T-helper 1 cell treated with Interleukin-12 subunit alpha and Interleukin-12 subunit beta and Interleukin-4 antibody, amounts not matched to agents 30 ng/mL and 1 ng/mL, for 36 hours (primary cell): ENCODE measurements around the gene SMIM29. TPM values are rescaled to one million over a fixed set of nuclear protein-coding genes. Genes with fewer than 3 reads are reported as not detected.

Source experiments
- intact Hi-C: fragments of 100-400 bp; cut with micrococcal nuclease; formaldehyde crosslinking; loops from one replicate; pipeline ENCODE4 v1.15.1; 2024
- total RNA-seq: library from RNA; stranded (reverse); gene quantifications from 2 replicates; pipeline ENCODE4 v1.2.3, GENCODE V29; 2022

SMIM29 gene
- total RNA-seq, 1 donor from 2014 or later = 31.4 TPM

DNA sequence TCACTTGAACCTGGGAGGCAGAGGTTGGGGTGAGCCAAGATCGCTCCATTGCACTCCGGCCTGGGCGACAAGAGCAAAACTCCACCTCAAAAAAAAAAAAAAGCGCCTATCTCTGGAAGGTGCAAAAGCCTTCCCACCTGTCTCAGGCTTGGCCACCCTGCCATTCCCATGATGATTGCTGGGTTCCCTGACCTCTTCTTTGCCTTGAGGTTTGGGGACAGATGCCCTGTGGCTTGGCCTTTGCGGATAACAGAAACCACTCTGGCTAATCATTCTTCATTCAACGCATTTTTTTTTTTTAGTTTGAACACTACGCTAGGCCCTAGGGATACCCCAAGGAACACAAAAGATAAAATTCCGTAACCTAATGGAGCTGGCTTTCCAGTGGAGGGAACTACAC is 18.9 kb downstream of the SMIM29 start:
- intact Hi-C loops = loop anchor here (10.0 kb wide), 2 partner anchors 605 to 815 kb away; partner anchors contain the start of genes CUTA, ITPR3 and PHF1

DNA sequence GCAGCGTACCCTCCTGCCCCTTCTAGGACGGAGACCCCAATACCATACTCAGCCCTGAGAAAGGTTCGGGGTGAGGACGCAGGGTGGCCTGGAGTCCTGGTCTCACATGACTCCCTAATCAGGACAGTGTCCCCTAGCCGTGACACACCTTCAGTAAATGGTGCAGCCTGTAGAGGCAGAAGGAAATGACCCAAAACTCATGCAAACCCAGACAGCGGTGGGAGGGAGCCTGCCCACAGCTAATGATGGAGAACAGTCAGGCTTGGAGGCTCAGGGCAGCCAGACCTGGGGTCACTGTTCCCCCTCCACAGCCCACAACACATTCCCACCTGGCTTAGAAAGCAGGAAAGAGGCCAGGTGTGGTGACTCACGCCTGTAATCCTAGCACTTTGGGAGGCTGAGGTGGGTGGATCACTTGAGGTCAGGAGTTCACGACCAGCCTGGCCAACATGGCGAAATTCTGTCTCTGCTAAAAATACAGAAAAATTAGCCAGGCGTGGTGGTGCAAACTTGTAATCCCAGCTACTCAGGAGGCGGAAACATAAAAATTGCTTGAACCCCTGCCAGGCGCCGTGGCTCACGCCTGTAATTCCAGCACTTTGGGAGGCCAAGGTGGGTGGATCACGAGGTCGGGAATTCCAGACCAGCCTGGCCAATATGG is 20.9 kb downstream of the SMIM29 start:
- intact Hi-C loops = loop anchor here (10.0 kb wide), 1 partner anchor 603 kb away; the partner anchor contains the start of gene ITPR3

DNA sequence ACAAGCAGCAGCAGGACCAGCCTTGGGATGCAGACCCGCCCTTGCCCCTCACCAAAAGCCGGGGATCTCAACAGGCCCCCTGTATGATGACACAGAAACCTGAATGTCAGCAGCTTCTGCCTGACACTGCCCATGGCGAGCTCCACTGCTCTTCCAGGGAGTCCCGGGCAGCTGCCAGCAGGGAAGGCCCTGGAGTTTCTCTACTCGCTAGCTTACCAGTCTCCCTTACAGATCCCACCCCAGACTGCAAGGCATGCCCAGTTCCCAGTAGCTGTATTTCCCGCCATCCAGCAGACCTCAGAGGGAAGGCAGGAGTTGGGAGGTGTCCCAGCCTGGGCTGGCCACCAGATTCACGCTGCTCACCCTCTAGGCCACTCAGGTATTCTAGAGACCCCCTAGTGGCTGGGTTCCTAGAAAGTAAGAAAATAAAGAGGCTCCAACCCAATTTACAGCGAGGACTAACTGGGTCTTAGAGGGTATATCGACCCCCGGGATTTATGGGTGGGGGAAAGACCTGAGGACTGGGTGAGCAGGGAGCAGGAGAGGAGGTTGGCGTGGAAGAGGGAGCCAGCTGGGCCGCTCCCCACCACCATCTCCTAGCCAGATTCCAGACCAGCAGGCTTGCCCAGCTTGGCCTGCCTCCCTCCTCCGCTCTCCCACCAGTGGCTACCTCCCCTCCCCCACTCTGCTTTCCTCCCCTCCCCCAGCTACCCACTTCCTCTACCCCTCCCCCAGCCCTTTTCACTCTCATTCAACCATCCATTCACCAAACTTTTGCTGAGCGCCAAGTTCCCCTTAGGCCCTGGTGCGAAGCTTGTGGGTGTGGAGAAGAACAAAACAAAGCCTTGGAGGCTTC is 21.8 kb downstream of the SMIM29 start:
- intact Hi-C loops = loop anchor here (10.0 kb wide), 1 partner anchor 602 kb away; the partner anchor contains the start of gene ITPR3

DNA sequence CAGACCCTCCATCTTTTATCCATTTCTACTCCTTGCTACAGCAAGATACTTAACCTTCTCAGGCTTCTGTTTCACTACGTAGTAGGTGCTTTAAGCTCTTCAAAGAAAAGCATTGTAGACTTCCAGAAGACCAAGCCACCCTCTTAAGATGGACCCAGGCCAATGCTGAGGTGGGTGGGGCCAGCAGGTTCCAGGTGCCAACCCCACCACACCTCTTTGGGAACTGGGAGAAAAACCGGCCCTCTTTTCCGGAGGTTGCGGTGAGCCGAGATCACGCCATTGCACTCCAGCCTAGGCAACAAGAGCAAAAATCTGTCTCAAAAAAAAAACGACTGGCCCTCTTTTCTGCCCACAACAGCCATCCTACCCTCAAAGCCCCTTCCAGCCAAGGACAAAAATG is 22.7 kb downstream of the SMIM29 start:
- intact Hi-C loops = loop anchor here (10.0 kb wide), 1 partner anchor 601 kb away; the partner anchor contains the start of gene ITPR3

DNA sequence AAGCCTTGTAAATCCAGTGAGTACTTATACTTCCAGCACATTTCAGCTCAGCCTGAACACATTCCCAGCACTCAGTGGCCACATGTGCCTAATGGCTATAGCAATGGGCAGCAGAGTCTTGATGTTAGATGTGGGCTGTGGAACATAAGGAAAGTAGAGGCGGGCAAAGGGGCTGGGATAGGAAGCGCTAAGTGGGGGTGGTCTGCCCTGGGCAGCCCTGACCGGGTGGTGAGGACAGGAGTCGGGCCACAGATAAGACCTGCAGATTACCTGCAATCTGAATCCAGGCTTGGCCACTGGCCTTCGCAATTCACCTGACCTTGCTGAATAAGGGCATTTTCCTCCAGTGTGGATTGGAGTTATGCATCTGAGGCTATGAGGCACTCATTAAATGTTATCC is 23.3 kb downstream of the SMIM29 start:
- intact Hi-C loops = loop anchor here (10.0 kb wide), 1 partner anchor 601 kb away; the partner anchor contains the start of gene ITPR3

DNA sequence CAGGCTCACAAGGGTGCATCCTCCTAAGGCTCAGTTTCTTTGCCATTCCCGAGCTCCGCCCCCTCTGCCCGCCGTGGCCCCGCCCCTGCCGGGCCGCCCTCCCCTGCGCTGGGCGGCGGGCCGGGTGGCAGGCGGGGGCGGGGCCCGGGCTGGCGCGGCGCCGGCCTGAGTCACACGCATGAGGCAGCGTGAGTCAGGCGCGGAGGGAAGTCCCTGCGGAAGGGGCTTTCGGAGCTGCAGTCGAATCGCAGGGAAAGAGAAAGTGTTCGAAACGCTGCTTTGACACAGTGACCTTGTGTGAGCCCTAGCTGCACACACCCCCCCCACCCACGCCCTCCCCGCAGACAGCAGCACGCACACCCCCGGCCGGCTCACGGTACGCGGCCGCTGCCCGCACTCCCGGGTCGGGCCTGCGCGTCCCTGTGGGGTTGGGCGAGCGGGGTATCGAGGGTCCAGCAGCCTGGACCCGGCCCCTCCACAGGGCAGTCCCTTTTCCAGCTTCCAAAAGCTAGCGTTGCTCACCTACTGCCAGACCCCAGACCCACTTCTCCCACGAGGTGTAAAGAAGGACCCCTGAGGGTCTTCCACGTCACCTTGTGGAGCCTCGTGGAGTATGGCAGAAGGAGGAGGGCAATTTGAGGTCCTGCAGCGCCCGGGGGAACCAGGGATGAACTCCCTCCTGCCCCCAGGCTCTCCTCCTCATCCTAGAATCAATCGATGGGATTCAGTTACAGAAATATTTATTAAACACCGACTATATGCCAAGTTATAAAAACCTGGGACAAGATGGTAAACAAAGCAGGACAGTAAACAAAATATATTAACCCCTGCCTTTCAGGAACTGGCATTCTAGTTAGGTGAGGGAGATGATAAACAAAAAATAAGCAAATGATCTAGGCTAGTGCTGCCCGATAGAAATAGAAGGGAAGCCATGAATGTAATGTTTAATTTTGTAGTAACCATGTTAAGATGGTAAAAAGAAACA is 24.6 kb downstream of the SMIM29 start:
- intact Hi-C loops = loop anchor here (1.0 to 10.0 kb wide), 10 partner anchors 12 to 599 kb away; partner anchors contain the start of genes HMGA1, ITPR3, NUDT3 and RPS10

DNA sequence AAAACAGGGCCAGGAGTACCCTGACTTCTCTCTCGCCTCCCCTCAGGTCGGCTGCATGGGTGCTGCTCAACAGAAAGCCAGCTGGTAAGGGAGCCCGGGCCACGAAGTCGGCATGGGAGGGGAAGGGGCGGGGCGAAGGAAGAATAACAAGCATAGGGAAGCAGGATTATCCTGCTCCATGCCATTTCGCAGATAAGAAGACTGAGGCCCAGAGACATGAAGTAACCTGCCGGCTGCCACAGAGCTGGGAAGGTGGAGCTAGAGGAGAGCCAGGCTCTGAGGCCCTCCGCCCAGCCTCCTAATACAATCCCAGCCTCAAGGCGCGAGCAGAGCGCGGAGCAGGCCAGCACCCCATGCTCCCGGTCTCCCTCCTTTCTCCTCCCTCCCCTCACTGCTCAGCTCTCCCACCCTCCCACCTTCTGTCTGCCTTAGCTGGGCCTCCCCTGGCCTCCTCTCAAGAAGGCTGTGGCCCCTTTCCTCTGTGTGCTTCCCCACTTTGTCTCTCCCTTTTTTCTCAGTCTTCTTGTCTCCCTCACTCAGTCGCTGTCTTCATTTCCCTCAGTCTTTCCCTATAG is 25.3 kb downstream of the SMIM29 start:
- intact Hi-C loops = loop anchor here (5.0 to 10.0 kb wide), 2 partner anchors 434 to 599 kb away; partner anchors contain the start of gene ITPR3

DNA sequence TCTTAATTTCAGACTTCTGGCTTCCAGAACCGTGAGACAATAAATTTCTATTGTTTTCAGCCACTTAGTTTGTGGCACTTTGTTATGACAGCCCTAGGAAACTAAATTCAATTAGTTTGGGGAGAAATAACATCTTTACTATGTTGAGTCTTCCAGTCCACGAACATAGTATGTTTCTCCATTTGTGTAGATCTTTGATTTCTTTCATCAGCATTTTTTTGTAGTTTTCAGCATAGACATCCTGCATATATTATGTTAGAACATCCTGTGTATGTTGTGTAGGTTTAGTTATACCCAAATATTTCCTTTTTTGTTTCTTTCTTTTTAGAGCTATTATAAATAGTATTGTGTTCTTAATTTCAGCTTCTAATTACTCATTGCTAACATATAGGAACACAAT is 30.1 kb downstream of the SMIM29 start:
- intact Hi-C loops = no loop called here

DNA sequence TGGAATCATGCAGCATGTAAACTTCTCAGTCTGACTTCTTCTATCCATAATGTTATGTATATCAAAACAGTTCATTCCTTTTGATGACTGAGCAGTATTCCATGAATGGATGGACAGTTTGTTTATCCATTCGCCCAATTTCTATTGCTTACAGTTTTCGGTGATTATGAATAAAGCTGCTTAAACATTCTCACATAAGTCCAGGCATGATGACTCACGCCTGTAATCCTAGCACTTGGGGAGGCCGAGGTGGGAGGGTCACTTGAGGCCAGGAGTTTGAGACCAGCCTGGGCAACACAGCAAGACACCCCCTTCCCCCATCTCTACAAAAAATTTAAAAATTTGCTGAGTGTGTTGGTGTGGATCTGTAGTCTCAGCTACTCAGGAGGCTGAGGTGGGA is 35.0 kb downstream of the SMIM29 start:
- intact Hi-C loops = no loop called here

DNA sequence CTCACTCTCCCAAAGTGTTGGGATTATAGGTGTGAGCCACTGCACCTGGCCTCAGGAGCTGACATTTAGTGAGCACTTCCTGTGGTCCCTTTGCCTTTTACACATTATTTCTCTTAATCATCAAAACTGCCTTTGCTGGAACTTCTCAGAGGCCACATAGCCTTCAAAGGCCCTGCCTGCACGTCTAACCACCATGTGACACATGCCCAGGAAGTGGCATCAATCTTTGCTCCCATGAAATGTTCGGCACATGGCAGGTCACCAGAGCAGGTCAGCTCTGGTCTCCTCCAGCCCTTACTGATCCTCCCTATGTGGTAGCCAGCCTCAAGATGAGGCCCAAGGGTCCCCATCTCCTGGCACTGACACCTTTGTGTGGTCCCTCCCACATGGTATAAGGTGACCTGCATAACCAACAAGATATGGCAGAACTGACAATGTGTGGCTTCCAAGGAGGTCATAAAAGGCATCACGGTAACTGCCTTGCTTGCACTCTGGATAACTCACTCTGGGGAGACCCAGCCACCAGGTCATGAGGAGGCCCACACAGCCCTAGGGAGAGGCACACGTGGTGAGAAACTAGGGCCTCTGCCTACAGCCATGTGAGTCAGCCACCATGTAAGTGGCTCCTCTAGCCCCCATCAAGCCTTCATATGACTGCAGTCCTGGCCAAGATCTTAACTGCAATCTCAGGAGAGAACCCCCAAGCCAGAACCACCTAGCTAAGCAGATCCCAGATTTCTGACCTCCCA is 40.9 kb downstream of the SMIM29 start:
- intact Hi-C loops = no loop called here

DNA sequence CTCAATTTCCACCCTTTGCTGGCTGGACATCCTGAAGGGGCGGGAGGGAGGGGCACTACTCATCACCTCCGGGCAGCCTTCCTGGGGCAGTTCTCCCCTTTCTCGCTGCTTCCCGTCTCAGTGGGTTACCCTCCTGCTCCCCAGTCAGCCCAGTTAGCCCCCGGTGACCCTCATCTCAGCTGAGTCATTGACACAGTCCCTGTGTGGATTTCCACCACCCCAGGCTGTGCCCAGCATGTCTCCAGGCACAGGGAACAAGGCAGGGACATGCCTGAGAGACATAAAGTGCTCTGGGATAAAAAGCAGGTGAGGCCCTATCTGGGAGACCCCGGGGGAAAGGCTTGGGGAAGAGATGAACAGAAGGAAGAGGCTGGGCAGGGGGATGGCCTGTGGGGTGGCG is 42.1 kb downstream of the SMIM29 start:
- intact Hi-C loops = no loop called here

DNA sequence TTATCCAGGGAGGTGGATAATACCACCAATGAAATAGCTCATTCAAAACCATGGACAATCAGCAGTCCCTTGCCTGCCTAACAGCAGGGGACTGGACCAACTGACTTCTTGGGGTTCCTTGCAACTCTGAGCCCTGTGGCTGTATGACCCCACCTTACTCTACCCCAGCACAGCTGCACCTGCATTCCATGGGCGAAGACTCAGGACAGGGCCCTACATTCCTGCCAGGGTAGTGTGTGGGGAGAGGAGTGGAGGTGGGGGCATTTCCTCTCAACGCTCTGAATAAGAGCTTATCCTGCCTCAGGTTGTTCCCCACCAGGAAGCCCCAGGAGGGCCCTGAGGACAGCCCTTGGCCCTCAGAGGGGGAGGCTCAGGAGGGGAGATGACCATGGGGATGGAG is 42.9 kb downstream of the SMIM29 start:
- intact Hi-C loops = no loop called here

DNA sequence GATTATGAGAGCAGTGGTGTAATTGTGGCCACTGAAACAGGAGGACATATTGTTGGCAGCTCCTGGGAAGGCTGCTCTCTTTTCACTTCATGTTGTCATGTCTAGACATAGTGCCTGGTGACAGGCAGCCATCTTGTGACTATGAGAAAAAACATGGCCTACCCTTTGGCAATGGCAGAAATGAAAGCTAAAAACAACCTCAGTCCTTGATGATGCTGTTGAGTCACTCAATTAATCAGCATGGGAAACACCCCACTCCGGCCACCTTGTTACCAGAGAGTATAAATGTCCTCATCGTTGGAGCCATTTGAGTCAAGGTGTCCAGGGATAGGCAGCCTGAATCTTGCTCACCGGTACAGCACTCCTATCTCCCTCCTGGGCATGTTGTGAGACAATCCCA is 43.3 kb downstream of the SMIM29 start:
- intact Hi-C loops = no loop called here

DNA sequence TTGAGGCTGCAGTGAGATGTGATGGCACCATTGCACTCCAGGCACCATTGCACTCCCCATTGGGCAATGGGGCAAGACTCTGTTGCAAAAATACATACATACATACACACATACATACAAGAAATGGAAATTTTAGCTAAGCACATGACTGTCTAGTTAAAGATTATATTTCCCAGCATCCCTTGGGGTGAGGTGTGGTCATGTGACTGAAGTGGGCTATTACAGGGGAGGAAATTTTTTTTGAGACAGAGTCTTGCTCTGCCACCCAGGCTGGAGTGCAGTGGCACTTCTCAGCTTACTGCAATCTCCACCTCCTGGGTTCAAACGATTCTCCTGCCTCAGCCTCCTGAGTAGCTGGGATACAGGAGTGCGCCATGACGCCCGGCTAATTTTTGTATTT is 44.1 kb downstream of the SMIM29 start:
- intact Hi-C loops = no loop called here

DNA sequence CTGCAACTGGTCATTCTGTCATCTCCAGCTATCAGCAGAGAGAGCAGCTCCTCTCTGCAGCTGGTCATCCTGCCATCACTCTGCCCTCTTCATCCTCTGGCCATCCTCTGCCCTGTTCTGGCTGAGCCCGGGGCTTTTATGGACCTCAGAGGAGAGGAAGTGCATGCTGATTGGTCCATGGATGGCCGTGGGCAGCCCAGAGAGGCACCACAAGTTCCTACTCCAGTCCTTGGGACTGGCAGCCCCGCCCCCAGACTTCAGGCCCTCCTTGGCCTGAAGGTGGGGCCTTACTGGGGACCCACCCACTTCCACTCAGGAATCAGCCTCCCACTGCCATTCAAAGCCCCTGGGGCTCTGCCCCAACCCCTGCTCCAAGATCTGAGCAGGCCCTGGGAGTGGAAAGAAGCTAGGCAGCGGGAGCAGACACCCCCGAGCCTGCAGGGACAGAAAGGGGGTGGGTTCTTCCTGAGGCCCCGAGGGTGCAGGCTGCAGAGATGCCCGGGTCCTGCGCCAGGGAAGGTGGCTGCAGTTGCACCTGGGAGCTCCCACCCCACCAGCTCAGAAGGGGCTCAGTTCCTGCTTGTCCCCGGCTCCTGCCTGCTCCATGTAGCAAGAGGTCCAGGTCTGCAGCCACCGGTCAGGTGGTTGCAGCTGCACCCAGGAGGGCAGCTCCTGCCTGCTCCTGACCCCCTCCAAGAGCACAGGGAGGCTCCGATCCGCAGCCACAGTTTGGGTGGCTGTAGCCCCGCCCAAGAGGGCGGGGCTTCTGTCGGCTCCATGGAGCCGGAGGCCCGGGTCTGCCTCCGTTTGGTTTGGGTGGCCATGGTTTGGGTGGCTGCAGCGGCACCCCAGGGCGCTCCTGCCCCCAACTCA is 46.2 kb downstream of the SMIM29 start:
- intact Hi-C loops = no loop called here

DNA sequence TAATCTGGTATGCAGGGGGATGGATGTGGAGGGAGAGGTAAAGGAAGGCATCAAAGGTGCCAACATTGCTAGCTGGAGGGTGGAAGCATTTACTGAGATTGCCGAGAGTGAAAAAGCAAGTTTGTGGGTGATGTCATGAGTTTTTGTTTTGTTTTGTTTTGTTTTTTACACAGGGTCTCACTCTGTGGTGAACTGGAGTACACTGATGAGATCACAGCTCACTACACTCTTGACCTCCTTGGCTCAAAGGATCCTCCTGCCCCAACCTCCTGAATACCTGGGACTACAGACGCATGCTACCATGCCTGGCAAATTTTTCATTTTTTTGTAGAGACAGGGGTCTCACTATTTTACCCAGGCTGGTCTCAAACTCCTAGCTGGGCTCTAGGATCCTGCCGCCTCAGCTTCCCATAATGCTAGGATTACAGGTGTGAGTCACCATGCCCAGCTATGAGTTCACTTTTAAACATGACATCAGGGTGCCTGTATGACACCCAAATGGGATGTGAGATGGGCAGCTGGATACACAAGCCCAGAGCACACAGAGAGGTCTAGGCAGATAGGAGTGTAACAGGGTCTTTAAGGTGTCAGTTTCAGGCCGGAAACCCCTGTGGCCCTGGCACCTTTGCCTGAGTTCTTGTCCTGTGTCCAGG is 47.2 kb downstream of the SMIM29 start:
- intact Hi-C loops = no loop called here

DNA sequence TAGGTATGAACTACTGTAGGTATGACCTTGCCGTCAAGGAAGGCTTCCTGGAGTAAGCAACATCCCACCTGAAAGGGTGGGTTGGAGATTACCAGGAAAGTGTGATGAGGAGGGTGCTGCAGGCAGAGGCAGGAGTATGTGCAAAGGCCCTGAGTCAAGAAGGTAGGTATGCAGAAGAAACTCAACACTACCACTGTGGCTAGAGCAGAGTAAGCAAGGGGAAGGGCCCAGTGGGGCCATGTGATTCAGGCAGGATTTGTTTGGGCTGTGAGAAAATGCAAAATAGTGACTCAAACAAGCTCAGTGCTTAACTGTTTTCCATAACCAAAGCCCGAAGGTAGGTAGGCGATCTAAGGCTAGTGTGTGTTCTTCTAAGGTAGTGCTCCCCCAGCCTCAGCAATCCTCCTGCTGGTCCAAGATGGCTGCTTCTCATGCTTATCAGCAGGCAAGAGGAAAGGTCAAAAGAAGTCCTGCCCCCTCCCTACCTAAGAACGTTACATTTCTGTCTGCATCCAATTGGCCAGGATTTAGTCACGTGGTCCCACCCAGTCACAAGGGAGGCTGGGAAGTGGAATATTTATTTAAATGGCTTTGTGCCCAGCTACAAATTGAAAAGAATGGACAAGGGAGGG is 48.4 kb downstream of the SMIM29 start:
- intact Hi-C loops = no loop called here

DNA sequence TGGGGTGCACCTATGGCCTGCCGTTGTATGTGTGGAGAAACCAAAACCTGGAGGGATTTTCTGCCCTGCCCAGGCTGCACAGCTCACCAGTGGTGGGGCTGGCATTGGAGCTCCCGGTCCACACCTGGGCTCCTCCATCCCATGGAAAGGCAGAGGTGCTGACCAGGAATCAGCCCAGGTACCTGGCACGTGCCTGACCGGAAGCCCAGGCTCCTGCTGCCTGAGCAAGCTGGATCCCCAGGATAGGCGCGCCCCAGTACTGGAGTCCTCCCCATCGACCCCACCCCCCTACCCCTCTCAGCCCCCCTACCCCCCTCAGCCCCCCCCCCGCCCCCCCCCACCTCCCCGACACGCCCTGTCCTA is 52.0 kb downstream of the SMIM29 start:
- intact Hi-C loops = loop anchor here (1.0 kb wide), 9 partner anchors 27 to 499 kb away; partner anchors contain the start of genes HMGA1, ILRUN, NUDT3 and SMIM29
